Chondrocyte (in vitro differentiated cells): ENCODE results near the gene SELP. TPM values are rescaled to one million over a fixed set of nuclear protein-coding genes. Genes with fewer than 3 reads are reported as not detected.
"Not testable (repeated sequence)": the region's sequence is repeated elsewhere in the genome, so short reads cannot be mapped to it uniquely, and the experiment has no call there.

Experiments
- DNase-seq: peaks from one replicate; pipeline ENCODE4 v3.0.0; 2021; ENCODE audit warnings: mixed read lengths, low spot score
- H3K27ac Mint-ChIP-seq: one replicate; pipeline ENCODE4 v1.8.0; 2021; ENCODE audit warnings: mild to moderate bottlenecking, moderate library complexity, mixed read lengths; ENCODE audit not compliant: unreplicated experiment
- H3K27me3 Mint-ChIP-seq: 2 replicates; pipeline ENCODE4 v1.8.0; 2021; ENCODE audit warnings: low read depth, mixed read lengths
- H3K36me3 Mint-ChIP-seq: 2 replicates; pipeline ENCODE4 v1.8.0; 2021; ENCODE audit warnings: low read depth, mixed read lengths
- H3K4me1 Mint-ChIP-seq: 2 replicates; pipeline ENCODE4 v1.8.0; 2021; ENCODE audit warnings: low read depth, mild to moderate bottlenecking, mixed read lengths
- H3K4me3 Mint-ChIP-seq: one replicate; pipeline ENCODE4 v1.8.0; 2021; ENCODE audit warnings: mild to moderate bottlenecking, moderate library complexity, mixed read lengths; ENCODE audit not compliant: unreplicated experiment
- H3K9me3 Mint-ChIP-seq: 2 replicates; pipeline ENCODE4 v1.8.0; 2021; ENCODE audit warnings: low read depth, mixed read lengths
- CTCF ChIP-seq: fragments of 200-600 bp; sonication (generic); IDR thresholded peaks from 2 replicates; pipeline ENCODE4 v1.5.0; 2021; ENCODE audit warnings: antibody characterized with exemption, mild to moderate bottlenecking, moderate library complexity
- total RNA-seq: library from RNA; stranded (reverse); gene quantifications from 3 replicates; pipeline ENCODE4 v1.2.1, GENCODE V29; 2021

Gene SELP
- total RNA-seq, 1 donor from 2014 or later = not detected

GRCh38 chr1:169658777-169659176 is 28.9 kb upstream of the SELP start:
- H3K36me3 Mint-ChIP-seq, H3K27ac Mint-ChIP-seq, H3K4me3 Mint-ChIP-seq, H3K9me3 Mint-ChIP-seq, DNase-seq, H3K4me1 Mint-ChIP-seq: not testable (repeated sequence)
- H3K27me3 Mint-ChIP-seq = peaks cover 26% of the 10 kb centered on the region

GRCh38 chr1:169653873-169654272 is 23.9 kb upstream of the SELP start:
- Mint-ChIP-seq H3K9me3 (peaks cover 5% of the 10 kb centered on the region), H3K36me3 (no peaks in the 10 kb centered on the region), H3K27ac (no peak overlapping the region), H3K4me3 (no peak overlapping the region), H3K27me3 (peaks cover 24% of the 10 kb centered on the region), H3K4me1 (no peaks in the 10 kb centered on the region)
- TF ChIP-seq CTCF = no peak
- DNase-seq = no peak

GRCh38 chr1:169651035-169651434 is 21.1 kb upstream of the SELP start:
- no peaks in the 10 kb centered on the region for H3K36me3 Mint-ChIP-seq
- no peaks in the 10 kb centered on the region for H3K9me3 Mint-ChIP-seq
- H3K27me3 Mint-ChIP-seq = peaks cover 23% of the 10 kb centered on the region
- no peak for DNase-seq
- no peaks in the 10 kb centered on the region for H3K4me1 Mint-ChIP-seq
- no peak for TF ChIP-seq CTCF
- no peak overlapping the region for H3K27ac Mint-ChIP-seq
- H3K4me3 Mint-ChIP-seq = no peak overlapping the region

- H3K4me3 Mint-ChIP-seq = no peak overlapping the region
- no peak for DNase-seq
- no peaks in the 10 kb centered on the region for H3K4me1 Mint-ChIP-seq
- no peaks in the 10 kb centered on the region for H3K9me3 Mint-ChIP-seq
- no peaks in the 10 kb centered on the region for H3K36me3 Mint-ChIP-seq
- peaks cover 23% of the 10 kb centered on the region for H3K27me3 Mint-ChIP-seq
- TF ChIP-seq CTCF = no peak
- no peak overlapping the region for H3K27ac Mint-ChIP-seq
These were observed 20.6 kb upstream of the SELP start for GRCh38 chr1:169650551-169650950.

GRCh38 chr1:169648709-169649108 is 18.8 kb upstream of the SELP start:
- H3K27ac Mint-ChIP-seq = no peak overlapping the region
- no peak overlapping the region for H3K4me3 Mint-ChIP-seq
- H3K4me1 Mint-ChIP-seq = no peaks in the 10 kb centered on the region
- no peak for DNase-seq
- peaks cover 20% of the 10 kb centered on the region for H3K27me3 Mint-ChIP-seq
- H3K9me3 Mint-ChIP-seq = no peaks in the 10 kb centered on the region
- no peak for TF ChIP-seq CTCF
- no peaks in the 10 kb centered on the region for H3K36me3 Mint-ChIP-seq

- peaks cover 17% of the 10 kb centered on the region for H3K27me3 Mint-ChIP-seq
- TF ChIP-seq CTCF = no peak
- H3K9me3 Mint-ChIP-seq = no peaks in the 10 kb centered on the region
These were observed 18.3 kb upstream of the SELP start for GRCh38 chr1:169648187-169648586.

More at GRCh38 chr1:169648187-169648586, 18.3 kb upstream of the SELP start:
- no peaks in the 10 kb centered on the region for H3K36me3 Mint-ChIP-seq
- H3K4me3 Mint-ChIP-seq = no peak overlapping the region
- no peaks in the 10 kb centered on the region for H3K4me1 Mint-ChIP-seq
- DNase-seq = no peak
- no peak overlapping the region for H3K27ac Mint-ChIP-seq
